HCT116 (cell line): ENCODE data around the gene HIGD1A. TPM values are rescaled to one million over a fixed set of nuclear protein-coding genes. Genes with fewer than 3 reads are reported as not detected.

ENCODE experiments used
- ATAC-seq: fragments of 200-7000 bp; cut with Tn5 transposase; 2 replicates; pipeline ENCODE4 v1.9.1; 2020; ENCODE audit warnings: mild to moderate bottlenecking, moderate library complexity
- BruUV-seq: library from RNA; stranded (reverse); fragments of 400-500 nt; replicated peaks from 2 replicates; lab custom pipeline; 2021; lab: Mats Ljungman, UMichigan
- CTCF ChIA-PET: fragments of 300-600 bp; sonication (Branson Sonifier 250); formaldehyde crosslinking; loops from one replicate; lab custom pipeline; 2021; ENCODE audit warnings: antibody characterized with exemption; lab: Charles Lee
- POLR2A ChIA-PET: fragments of 300-600, 350-600 bp; sonication (Branson Sonifier 250); formaldehyde crosslinking; loops from one replicate; lab custom pipeline; 2021; ENCODE audit warnings: antibody characterized with exemption; lab: Charles Lee
- RAD21 ChIA-PET, 2 experiments: fragments of 300-600 bp; sonication (Branson Sonifier 250); formaldehyde crosslinking; loops; one replicate each; lab custom pipeline; 2023; ENCODE audit warnings: low total read pairs in 2 of 2; ENCODE audit not compliant: uncharacterized antibody in 2 of 2, unreplicated experiment in 2 of 2, low non-redundant PET in 1 of 2; lab: Charles Lee
- DNase-seq: peaks from one replicate; pipeline ENCODE4 v3.0.0-alpha.2; 2010; ENCODE audit warnings: low read depth, low spot score
- H2AFZ ChIP-seq: fragments of 200-600 bp; shearing (Covaris generic), sonication (generic); 2 replicates; pipeline ENCODE4 v1.6.1; 2017; ENCODE audit warnings: low read depth, mixed run types, mixed read lengths, antibody characterized with exemption, low read length; ENCODE audit not compliant: poor library complexity, severe bottlenecking
- H3K27ac ChIP-seq: 2 replicates; pipeline ENCODE4 v1.5.1; 2012; ENCODE audit warnings: low read depth, low read length
- H3K27me3 ChIP-seq: fragments of 200-600 bp; sonication (generic); 2 replicates; pipeline ENCODE4 v1.6.1; 2016; ENCODE audit warnings: mixed run types, low read length, mixed read lengths; ENCODE audit not compliant: insufficient read depth
- H3K36me3 ChIP-seq, 2 experiments: fragments of 200-500 bp in 1 of 2; fragments of 200-600 bp in 1 of 2; sonication (Bioruptor generic) in 1 of 2; sonication (generic) in 1 of 2; 2 replicates each; pipeline versions ENCODE4 v1.5.1 to v1.6.1; 2014 to 2016; ENCODE audit warnings: low read length in 2 of 2, inconsistent platforms in 1 of 2, mixed read lengths in 1 of 2, mixed run types in 1 of 2; ENCODE audit not compliant: insufficient read depth in 2 of 2, control insufficient read depth in 1 of 2
- H3K4me1 ChIP-seq, 2 experiments: fragments of 200-600 bp in 1 of 2; sonication (generic) in 1 of 2; 2 replicates each; pipeline versions ENCODE4 v1.5.1 to v1.6.1; 2012 to 2017; ENCODE audit warnings: low read length in 2 of 2, inconsistent platforms in 1 of 2, mild to moderate bottlenecking in 1 of 2, mixed read lengths in 1 of 2, mixed run types in 1 of 2, moderate library complexity in 1 of 2; ENCODE audit not compliant: insufficient read depth in 2 of 2, control insufficient read depth in 1 of 2
- H3K4me2 ChIP-seq: fragments of 200-600 bp; sonication (generic); 2 replicates; pipeline ENCODE4 v1.6.1; 2017; ENCODE audit warnings: mixed run types, low read length, mixed read lengths
- H3K4me3 ChIP-seq, 2 experiments: fragments of 200-600 bp in 1 of 2; sonication (generic) in 1 of 2; replicated peaks in 1 of 2; 2 replicates each; pipeline ENCODE4 v1.5.1; 2011 to 2016; ENCODE audit warnings: low read length in 2 of 2, control low read depth in 1 of 2, low read depth in 1 of 2, mild to moderate bottlenecking in 1 of 2, mixed read lengths in 1 of 2, mixed run types in 1 of 2
- H3K79me2 ChIP-seq: fragments of 200-600 bp; sonication (generic); 2 replicates; pipeline ENCODE4 v1.6.1; 2017; ENCODE audit warnings: mild to moderate bottlenecking, mixed run types, low read length, moderate library complexity, mixed read lengths; ENCODE audit not compliant: insufficient read depth
- H3K9ac ChIP-seq: fragments of 200-600 bp; sonication (generic); 2 replicates; pipeline ENCODE4 v1.6.1; 2016; ENCODE audit warnings: low read length, mixed read lengths
- H3K9me2 ChIP-seq: fragments of 200-600 bp; sonication (generic), shearing (Covaris generic); 2 replicates; pipeline ENCODE4 v1.6.1; 2017; ENCODE audit warnings: mixed run types, mild to moderate bottlenecking, moderate library complexity; ENCODE audit not compliant: insufficient read depth
- H3K9me3 ChIP-seq, 2 experiments: fragments of 200-500 bp in 1 of 2; fragments of 200-600 bp in 1 of 2; sonication (Bioruptor generic) in 1 of 2; sonication (generic) in 1 of 2; 2 replicates each; pipeline ENCODE4 v1.6.1; 2014 to 2017; ENCODE audit warnings: low read length in 2 of 2, mixed read lengths in 2 of 2, inconsistent platforms in 1 of 2, low read depth in 1 of 2, mild to moderate bottlenecking in 1 of 2, mixed run types in 1 of 2, moderate library complexity in 1 of 2; ENCODE audit not compliant: control insufficient read depth in 1 of 2, insufficient read depth in 1 of 2
- H4K20me1 ChIP-seq: fragments of 200-600 bp; sonication (generic), shearing (Covaris generic); 2 replicates; pipeline ENCODE4 v1.6.1; 2017; ENCODE audit warnings: mixed run types, mild to moderate bottlenecking, moderate library complexity; ENCODE audit not compliant: insufficient read depth
- ATF3 ChIP-seq: IDR thresholded peaks from 2 replicates; pipeline ENCODE4 v1.6.1; 2012
- CBX3 ChIP-seq: IDR thresholded peaks from 2 replicates; pipeline ENCODE4 v1.6.1; 2012; ENCODE audit warnings: low read depth
- CEBPB ChIP-seq: IDR thresholded peaks from 2 replicates; pipeline ENCODE4 v1.6.1; 2012; ENCODE audit warnings: low read depth
- EGR1 ChIP-seq: IDR thresholded peaks from 2 replicates; pipeline ENCODE4 v1.6.1; 2012; ENCODE audit warnings: low read depth
- ELF1 ChIP-seq: IDR thresholded peaks from 2 replicates; pipeline ENCODE4 v1.6.1; 2012; ENCODE audit warnings: low read depth, borderline replicate concordance
- EZH2 ChIP-seq: fragments of 200-600 bp; sonication (generic); IDR thresholded peaks from 2 replicates; pipeline ENCODE4 v1.6.1; 2017; ENCODE audit warnings: antibody characterized with exemption, mixed run types
- EZH2phosphoT487 ChIP-seq: fragments of 200-600 bp; IDR thresholded peaks from 2 replicates; pipeline ENCODE4 v1.6.1; 2018; ENCODE audit warnings: antibody characterized with exemption, borderline replicate concordance
- FOSL1 ChIP-seq: IDR thresholded peaks from 2 replicates; pipeline ENCODE4 v1.6.1; 2012; ENCODE audit warnings: low read depth
- MAX ChIP-seq: IDR thresholded peaks from 2 replicates; pipeline ENCODE4 v1.6.1; 2012
- POLR2A ChIP-seq: IDR thresholded peaks from 2 replicates; pipeline ENCODE4 v1.7.0; 2011; ENCODE audit warnings: borderline replicate concordance; ENCODE audit not compliant: insufficient read depth, insufficient read length; ENCODE audit errors: extremely low read depth
- RAD21 ChIP-seq: IDR thresholded peaks from 2 replicates; pipeline ENCODE4 v1.6.1; 2012; ENCODE audit warnings: low read depth, mild to moderate bottlenecking
- SRF ChIP-seq: IDR thresholded peaks from 2 replicates; pipeline ENCODE4 v1.6.1; 2012; ENCODE audit warnings: low read depth
- TCF7L2 ChIP-seq: IDR thresholded peaks from 2 replicates; pipeline ENCODE4 v1.7.0; 2011; ENCODE audit warnings: borderline replicate concordance, inconsistent platforms; ENCODE audit not compliant: insufficient read depth, insufficient read length; ENCODE audit errors: extremely low read depth
- YY1 ChIP-seq: IDR thresholded peaks from 2 replicates; pipeline ENCODE4 v1.6.1; 2011; ENCODE audit warnings: low read length, low read depth, moderate library complexity, mild to moderate bottlenecking; ENCODE audit not compliant: insufficient replicate concordance; ENCODE audit errors: extremely low read depth
- ZFX ChIP-seq: fragments of 450-650 bp; IDR thresholded peaks from 2 replicates; pipeline ENCODE4 v1.6.1; 2017
- ZNF274 ChIP-seq: fragments of 200-500 bp; sonication (Bioruptor generic); IDR thresholded peaks from 2 replicates; pipeline ENCODE4 v1.6.1; 2014; ENCODE audit warnings: mild to moderate bottlenecking, low read depth, low read length, inconsistent platforms
- intact Hi-C: fragments of 100-400 bp; cut with micrococcal nuclease; formaldehyde crosslinking; loops from 2 replicates; pipeline ENCODE4 v1.10.0; 2022
- total RNA-seq: library from RNA; stranded (reverse); gene quantifications from one replicate; pipeline ENCODE4 v1.2.1, GENCODE V29; 2021; ENCODE audit not compliant: unreplicated experiment

HIGD1A gene
- total RNA-seq, 1 experiment from 2014 or later = 71.2 TPM

DNA sequence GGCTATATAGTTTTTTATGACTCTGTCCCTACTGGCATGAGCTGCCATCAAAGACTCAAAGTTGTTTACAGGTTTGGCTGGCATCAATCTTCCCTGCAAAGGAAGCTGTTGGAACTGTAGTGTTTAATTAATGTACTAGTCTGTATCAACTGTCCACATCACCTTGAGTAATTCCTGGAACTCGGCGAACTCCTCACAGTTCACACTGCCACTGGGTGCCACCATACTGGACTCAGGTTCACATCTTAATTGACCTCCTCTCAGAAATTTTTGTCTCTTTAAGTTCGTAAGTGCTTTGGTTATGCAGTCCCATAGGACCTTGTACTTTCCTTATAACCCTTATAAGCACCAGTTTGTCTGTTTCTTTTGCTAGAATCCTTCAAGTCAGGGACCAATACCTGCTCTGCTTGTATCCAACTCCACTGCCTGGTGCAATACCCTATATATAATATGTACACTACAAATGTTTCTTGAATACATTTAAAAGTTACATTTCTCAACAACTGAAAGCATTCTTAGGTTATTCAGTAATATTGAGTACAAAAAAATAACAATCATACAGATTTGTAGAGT is 3.2 kb downstream of the HIGD1A start:
- H3K79me2 ChIP-seq = peaks cover 56% of the 10 kb centered on the region
- no peak for DNase-seq
- ATAC-seq = no peak
- ChIA-PET CTCF (no interaction called here), POLR2A (no interaction called here), RAD21 (interaction anchor here in 1 of 2 experiments (0.6 kb wide), 1 partner anchor 57 kb away, joined by 3 read pairs; no protein-coding TSS in a partner anchor)
- H3K4me3 ChIP-seq = no peak overlapping the region
- H3K36me3 ChIP-seq = no peaks in the 10 kb centered on the region
- no peaks in the 10 kb centered on the region for H4K20me1 ChIP-seq
- peaks cover 0 to 15% of the 10 kb centered on the region in 2 experiments; a peak in 2 of 4 replicates for H3K4me1 ChIP-seq
- no peak overlapping the region for H2AFZ ChIP-seq
- intact Hi-C loops = no loop called here
- H3K27ac ChIP-seq = no peak overlapping the region
- no peak for TF ChIP-seq YY1
- TF ChIP-seq EZH2 = no peak
- TF ChIP-seq POLR2A = no peak
- no peak for TF ChIP-seq ATF3
- TF ChIP-seq EGR1 = no peak
- no peak for TF ChIP-seq CEBPB
- TF ChIP-seq EZH2phosphoT487 = no peak
- TF ChIP-seq FOSL1 = no peak
- no peak overlapping the region for H3K9ac ChIP-seq
- H3K9me3 ChIP-seq = no peaks in the 10 kb centered on the region
- H3K9me2 ChIP-seq = no peaks in the 10 kb centered on the region
- no TSS peak for BruUV-seq
- no peak overlapping the region for H3K4me2 ChIP-seq
- no peaks in the 10 kb centered on the region for H3K27me3 ChIP-seq

DNA sequence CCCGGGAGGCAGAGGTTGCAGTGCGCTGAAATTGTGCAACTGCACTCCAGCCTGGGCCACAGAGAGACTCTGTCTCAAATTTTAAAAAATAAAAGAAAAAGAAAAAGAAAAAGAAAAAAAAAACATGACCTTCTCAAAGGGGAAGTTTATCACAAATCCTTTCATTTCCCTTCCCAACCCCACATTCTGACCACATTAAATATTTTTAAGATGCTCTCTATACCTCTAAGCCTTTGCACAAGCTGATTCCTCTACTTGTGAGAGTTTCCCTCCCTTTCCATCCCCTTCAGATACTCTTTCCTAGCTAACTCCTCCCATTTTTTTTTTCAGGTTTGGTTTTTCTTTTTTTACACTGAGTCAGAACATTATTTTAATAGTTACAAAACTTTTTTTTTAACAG is 4.0 kb downstream of the HIGD1A start:
- H3K27me3 ChIP-seq = no peaks in the 10 kb centered on the region
- H3K9ac ChIP-seq = no peak overlapping the region
- no peak for TF ChIP-seq RAD21
- no peak for TF ChIP-seq ELF1
- no peak for TF ChIP-seq CBX3
- TF ChIP-seq EZH2 = no peak
- no peak for TF ChIP-seq ZFX
- no peak for TF ChIP-seq FOSL1
- TF ChIP-seq SRF = no peak
- no peak for TF ChIP-seq ZNF274
- no peak for TF ChIP-seq MAX
- no peak for TF ChIP-seq TCF7L2
- TF ChIP-seq, all 23 proteins: peak for 0
- H3K79me2 ChIP-seq = peaks cover 65% of the 10 kb centered on the region
- peaks cover 0 to 15% of the 10 kb centered on the region in 2 experiments; a peak in 2 of 4 replicates for H3K4me1 ChIP-seq
- DNase-seq = no peak
- H3K4me3 ChIP-seq = no peak overlapping the region
- H3K36me3 ChIP-seq = no peaks in the 10 kb centered on the region
- no peak overlapping the region for H2AFZ ChIP-seq
- ChIA-PET CTCF (no interaction called here), RAD21 (no interaction called here), POLR2A (no interaction called here)
- no TSS peak for BruUV-seq
- H3K4me2 ChIP-seq = no peak overlapping the region
- H3K9me2 ChIP-seq = no peaks in the 10 kb centered on the region
- H4K20me1 ChIP-seq = no peaks in the 10 kb centered on the region
- ATAC-seq = no peak
- intact Hi-C loops = no loop called here
- H3K9me3 ChIP-seq = no peaks in the 10 kb centered on the region
- no peak overlapping the region for H3K27ac ChIP-seq
